OCI-LY3 (cell line): ENCODE results near the gene OR5C1.

Experiments
- EZH2phosphoT487 ChIP-seq: fragments of 200-600 bp; shearing (Covaris generic); IDR thresholded peaks from 2 replicates; pipeline ENCODE4 v1.6.1; 2018; ENCODE audit warnings: antibody characterized with exemption, mixed run types, low read depth
- TF ChIP-seq, protein P1 (sequence below): fragments of 200-600, 300-600 bp; sonication (generic); IDR thresholded peaks from 2 replicates; pipeline ENCODE4 v1.5.1; 2014; ENCODE audit warnings: antibody characterized with exemption, low read length, low read depth

DNA sequence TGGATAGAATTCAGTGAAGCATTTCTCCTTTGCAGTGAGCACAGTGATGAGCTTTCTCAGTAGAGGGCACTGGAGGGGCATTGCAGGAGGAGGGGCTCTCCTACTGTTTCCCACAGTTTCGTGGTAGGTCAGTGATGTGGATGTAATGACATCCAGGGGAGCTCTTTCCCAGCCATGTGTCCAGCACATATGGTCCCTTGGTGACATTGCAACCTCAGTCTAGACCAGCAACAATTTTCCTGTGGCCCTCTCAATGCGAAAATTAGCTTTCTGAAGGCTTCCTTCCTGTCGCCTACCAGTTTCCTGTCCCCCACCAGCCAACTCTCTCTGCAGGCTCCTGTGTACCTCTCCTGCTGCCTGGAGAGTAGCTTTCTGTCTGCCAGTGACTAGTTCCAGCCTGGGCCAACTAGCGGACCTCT lies 46.6 kb downstream of the OR5C1 start:
- TF ChIP-seq, protein P1, sequence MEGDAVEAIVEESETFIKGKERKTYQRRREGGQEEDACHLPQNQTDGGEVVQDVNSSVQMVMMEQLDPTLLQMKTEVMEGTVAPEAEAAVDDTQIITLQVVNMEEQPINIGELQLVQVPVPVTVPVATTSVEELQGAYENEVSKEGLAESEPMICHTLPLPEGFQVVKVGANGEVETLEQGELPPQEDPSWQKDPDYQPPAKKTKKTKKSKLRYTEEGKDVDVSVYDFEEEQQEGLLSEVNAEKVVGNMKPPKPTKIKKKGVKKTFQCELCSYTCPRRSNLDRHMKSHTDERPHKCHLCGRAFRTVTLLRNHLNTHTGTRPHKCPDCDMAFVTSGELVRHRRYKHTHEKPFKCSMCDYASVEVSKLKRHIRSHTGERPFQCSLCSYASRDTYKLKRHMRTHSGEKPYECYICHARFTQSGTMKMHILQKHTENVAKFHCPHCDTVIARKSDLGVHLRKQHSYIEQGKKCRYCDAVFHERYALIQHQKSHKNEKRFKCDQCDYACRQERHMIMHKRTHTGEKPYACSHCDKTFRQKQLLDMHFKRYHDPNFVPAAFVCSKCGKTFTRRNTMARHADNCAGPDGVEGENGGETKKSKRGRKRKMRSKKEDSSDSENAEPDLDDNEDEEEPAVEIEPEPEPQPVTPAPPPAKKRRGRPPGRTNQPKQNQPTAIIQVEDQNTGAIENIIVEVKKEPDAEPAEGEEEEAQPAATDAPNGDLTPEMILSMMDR: peak; percentile 42
- no peak for TF ChIP-seq EZH2phosphoT487
